CD4-positive, alpha-beta T cell treated with Interleukin-2 at 100 ng/mL for 4 hours (primary cell): ENCODE data around the gene IFNL2.

Experiments
- DNase-seq: peaks from one replicate; pipeline ENCODE4 v3.0.0-alpha.2; 2020; ENCODE audit warnings: low spot score

Gene IFNL2

GRCh38 chr19:39318071-39318470, 49.9 kb downstream of the IFNL2 start:
- no peak for DNase-seq

DNA sequence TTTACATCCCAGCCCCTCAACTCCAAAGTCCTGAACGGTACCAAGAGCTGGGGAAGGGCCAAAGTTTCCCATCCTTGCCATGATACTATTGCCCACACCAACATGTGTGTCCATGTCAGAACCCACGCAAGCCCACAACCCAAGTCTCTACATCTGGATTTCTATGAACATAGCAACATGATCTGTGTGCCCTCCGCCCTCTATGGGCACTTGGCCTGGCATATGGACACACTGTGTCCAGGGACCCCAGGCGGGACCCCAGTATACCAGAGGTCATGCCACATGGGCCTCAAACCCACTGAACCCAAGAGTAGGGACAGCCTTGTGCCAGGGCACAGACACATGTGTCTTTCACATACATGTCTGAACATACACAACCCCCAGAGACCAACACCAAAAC, 50.5 kb downstream of the IFNL2 start:
- DNase-seq = no peak

- DNase-seq = no peak
Observed at GRCh38 chr19:39319098-39319891, 51.1 kb downstream of the IFNL2 start.
